Renal cortical epithelial cell (primary cell): Measurements from ENCODE around the gene PPP1R13B. TPM values are rescaled to one million over a fixed set of nuclear protein-coding genes. Genes with fewer than 3 reads are reported as not detected.
"Not testable (repeated sequence)": the region's sequence is repeated elsewhere in the genome, so short reads cannot be mapped to it uniquely, and the experiment has no call there.

Source experiments
- DNase-seq: peaks from one replicate; pipeline ENCODE4 v3.0.0-alpha.2; 2011; ENCODE audit warnings: low read depth
- total RNA-seq: library from RNA; depleted of rRNA; stranded (reverse); fragments of >200 nt; gene quantifications from 2 replicates; pipeline ENCODE4 v1.2.3, GENCODE V29; 2014

Gene PPP1R13B
- total RNA-seq, 1 donor from 2014 or later = 18.5 TPM

DNA sequence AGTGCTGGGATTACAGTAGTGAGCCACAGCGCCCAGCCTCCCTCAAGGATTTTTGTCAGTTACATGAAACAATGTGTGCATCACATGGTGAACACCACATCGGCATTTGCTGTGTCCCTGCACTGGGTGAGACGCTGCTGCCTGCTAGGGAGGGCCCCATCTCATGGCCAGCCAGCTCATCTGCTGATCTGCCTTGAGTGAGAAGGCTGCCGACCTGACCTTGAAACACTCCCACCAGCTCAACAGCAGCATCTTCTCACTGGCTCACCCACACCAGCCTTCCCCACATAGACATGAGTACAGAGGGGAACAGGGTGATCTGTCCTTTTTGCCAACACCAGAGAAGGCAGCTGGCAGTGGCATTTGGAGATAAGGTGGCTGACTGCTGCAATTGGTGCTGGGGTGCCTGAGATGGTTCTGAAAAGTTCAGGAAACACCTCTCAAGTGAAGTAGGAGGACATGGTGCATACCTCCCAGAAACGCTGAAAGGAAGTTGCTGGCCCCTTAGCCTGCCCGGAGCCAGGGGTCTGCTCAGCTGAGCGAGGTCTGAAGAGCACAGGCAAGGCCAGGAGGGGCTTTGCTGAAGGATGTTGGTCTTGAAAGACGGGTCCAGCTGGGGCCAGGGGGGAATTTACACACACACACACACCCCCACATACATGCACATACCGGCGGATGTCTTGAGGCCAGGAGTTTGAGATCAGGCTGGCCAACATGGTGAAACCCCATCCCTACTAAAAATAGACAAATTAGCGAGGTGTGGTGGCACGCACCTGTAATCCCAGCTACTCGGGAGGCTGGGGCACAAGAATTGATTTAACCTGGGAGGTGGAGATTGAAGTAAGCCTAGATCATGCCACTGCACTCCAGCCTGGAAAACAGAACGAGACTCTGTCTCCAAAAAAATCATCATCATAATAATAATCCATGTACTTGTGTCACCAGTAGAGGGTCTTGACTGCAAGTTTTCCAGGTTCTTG lies 14.3 kb upstream of the PPP1R13B start:
- no peak for DNase-seq

DNA sequence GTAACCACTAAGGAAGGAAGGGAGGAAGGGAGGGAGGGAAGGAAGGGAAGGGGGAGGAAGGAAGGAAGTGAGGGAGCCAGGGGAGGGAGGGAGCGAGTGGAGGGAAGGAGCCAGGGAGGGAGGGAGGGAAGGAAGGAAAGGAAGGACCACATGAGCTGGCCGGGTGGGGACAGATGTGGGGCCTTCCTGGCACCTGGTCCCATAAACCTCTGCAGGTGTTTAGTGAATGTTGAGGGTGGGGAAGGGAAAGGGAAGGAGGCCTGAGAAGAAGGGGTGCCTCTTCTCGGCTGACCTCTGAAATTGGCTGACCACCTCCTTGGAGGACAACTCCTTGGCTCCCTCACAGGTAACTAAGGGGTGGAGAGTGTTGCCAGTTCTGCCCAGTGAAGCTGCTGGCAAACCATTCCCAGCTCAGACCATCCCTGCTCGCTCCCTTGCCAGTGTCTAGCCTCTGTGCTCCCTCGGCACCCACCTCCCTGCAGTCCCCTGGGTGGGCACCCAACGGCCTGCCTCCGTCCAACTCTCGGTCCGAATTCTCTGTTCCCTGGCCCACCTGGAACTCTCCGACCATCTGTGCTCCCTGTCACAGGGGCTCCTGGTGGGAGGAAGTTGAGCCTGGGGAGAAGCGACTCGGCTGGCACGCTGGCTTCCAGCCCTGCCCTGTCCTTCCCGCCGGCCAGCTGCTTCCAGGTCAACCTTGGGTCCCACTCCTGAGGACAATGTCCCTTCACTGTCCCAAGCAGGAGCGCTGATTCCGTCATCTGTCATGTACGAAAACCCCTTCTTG lies 12.2 kb upstream of the PPP1R13B start:
- no peak for DNase-seq

DNA sequence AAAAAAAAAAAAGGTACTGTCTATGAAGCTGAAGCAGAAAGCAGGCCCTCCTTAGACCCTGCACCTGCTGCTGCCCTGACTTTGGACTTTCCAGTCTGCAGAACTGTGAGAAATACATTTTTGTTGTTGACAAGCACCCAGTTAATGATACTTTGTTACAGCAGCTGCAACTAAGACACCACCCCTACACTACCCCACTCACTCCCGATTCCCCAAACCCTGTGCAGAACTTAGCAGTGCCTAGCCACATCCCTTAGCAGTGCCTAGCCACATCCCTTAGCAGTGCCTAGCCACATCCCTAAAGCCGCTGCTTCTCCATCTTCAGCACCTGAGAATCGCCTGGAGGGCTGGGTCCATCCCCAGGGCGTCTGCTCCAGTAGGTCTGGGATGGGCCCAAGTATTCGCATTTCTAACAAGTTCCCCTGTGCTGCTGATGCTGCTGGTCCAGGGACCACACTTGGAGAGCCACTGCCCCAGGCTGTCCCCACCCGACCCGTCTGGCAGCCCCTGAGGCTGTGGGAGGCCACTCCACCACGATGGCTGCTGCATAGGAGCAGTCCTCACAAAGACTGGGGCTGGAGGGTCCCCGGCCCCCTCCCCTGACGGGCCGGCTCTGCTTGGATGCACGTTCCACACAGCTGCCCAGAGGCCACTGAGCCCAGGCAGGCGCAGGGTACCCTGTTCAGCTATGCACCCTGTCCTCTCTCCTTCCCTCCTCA lies 10.8 kb upstream of the PPP1R13B start:
- no peak for DNase-seq

DNA sequence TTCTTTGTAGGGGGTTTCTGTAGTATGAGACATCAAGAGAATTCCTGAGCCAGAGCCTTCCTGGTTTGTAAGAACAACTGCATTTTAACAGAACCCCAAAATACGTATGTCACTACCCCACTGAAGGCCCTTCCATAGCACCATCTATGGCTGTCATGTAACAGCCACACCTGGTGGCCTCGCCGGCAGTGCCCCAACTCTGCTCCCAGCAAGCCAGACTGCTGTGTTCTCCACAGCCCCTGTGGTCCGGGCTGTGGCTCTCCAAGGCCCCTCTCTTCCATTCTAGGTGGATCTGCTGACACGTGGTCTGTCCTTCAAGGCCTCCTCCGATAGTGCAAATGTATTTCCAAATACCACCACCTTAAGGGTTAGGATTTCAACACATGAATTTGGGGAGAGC lies 9.9 kb upstream of the PPP1R13B start:
- DNase-seq = no peak

DNA sequence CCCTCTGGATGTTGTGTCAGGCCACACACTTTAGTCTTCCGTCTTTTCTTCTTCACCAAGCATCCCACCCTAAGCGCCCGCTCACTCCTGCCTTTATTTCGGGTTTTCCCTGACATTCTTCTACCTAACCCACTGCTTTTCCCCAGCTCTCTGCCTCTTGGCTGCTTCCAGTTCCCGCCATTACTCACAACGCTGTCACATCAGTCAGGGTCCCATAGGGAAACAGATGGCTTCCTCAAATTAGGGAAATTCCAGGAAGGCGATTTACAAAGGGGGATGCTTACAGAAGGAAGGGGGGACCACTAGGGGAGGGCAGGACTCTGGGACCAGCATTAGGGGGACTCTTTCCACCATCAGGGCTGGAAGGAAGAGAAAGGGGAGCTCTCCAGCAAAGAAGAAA lies 9.2 kb upstream of the PPP1R13B start:
- no peak for DNase-seq

DNA sequence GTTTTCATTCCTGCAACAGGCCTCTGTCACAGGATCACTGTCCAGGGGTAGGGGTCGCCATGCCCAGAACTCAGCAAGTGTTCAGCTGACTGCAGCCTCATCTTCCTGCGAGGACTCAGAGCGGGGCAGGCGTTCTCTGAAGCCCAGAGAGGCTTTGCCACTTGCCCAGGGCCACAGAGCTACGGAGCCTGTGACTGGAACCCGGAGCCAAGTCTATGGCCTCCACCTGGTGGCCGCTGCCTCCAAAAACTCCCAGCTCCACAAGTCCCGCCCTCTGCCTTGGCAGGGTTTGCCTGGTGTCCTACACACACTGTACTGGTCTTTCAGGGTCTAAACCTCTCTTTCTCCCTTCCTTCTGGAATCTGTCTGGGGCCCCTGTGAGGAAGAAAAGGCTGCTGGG lies 8.7 kb upstream of the PPP1R13B start:
- DNase-seq = no peak

DNA sequence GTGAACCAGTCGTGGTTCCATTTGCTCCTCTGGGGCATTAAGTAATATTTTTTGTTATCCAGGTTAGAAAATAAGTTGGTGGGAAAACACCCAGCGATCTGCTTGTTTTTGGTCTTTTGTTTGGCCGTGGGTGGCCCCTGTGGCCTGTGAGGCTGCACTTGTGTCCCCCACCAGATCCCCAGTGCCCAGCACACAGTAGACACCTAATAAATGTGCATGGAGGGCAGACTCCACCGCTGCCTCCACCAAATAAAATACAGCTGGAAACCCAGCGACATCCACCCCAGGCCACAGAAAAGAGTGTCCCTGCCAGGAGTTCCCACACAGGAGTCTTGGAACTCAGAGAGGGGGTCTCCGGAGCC lies 8.3 kb upstream of the PPP1R13B start:
- DNase-seq = no peak

DNA sequence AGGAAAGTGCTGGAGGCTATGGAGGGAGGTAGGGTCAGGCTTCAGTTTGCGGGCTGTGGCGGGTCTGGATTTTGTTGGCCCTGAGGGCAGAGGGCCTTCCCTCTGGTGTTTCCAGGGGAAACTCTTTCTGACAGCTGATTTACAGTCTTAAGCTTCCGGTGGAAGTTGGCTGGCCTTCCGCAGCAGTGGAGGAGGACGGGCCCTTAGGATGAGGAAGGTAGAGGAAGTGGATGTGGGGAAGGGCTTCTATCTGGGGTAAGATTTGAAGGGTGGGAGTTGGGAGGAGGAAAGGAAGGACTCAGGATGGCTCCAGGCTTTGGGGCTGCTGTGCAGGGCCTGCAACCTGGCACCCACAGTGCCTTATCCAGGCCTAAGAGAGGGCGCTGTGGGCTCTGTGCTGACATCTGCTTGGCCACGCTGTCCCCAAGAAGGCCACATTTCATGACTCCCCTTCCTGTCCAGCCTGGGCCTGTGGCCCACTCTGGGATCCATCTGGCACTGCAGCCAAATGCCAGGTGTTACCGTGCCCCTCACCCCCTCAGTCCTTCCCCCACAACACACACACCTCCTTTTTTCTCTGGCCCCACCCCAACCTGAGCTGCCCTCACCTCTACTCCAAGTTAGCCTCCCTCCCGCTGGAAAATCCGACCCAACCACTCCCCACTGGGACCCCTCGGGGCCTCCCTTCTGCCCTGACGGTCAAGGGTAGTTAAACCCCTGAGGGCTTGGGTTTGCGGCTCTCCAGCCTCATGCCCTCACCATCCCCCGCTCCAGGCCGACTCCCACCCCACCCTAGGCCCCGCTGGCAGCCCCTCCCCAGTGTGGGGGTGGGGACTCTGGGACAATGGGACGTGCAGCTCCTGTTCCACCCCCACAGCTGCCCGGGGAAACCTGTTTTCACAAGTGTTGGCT lies 7.7 kb upstream of the PPP1R13B start:
- peak; percentile 66 for DNase-seq

DNA sequence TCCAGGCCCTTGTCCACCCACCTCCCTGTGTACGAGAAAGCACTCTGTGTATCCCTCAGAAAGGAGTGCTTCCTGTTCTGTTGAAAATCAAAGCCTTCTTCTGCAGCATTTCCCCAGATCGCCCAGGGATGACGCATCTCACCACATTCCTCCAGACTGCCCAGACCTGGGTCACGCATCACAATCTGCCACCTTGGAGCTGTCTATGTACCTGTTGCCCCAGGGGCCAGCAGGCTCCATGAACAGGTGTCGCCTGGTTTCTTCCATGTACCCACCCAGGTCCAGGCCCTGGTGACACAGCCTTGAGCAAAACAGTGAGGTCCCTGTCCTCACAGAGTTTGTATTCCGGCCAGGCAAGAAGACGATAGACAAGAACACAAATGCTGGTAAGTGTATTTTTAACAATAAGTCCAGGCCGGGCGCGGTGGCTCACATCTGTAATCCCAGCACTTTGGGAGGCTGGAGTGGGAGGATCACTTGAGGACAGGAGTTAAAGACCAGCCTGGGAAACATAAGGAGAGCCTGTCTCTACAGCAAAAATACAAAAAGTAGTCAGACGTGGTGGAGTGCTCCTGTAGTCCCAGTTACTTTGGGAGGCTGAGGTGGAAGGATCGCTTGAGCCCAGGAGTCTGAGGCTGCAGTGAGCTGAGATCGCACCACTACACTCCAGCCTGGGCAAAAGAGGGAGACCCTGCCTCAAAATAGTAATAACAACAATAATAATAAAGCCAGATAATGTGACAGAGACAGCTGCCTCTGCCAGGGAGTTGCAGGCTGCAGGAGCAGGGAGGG lies 6.8 kb upstream of the PPP1R13B start:
- peak; percentile 42 for DNase-seq

DNA sequence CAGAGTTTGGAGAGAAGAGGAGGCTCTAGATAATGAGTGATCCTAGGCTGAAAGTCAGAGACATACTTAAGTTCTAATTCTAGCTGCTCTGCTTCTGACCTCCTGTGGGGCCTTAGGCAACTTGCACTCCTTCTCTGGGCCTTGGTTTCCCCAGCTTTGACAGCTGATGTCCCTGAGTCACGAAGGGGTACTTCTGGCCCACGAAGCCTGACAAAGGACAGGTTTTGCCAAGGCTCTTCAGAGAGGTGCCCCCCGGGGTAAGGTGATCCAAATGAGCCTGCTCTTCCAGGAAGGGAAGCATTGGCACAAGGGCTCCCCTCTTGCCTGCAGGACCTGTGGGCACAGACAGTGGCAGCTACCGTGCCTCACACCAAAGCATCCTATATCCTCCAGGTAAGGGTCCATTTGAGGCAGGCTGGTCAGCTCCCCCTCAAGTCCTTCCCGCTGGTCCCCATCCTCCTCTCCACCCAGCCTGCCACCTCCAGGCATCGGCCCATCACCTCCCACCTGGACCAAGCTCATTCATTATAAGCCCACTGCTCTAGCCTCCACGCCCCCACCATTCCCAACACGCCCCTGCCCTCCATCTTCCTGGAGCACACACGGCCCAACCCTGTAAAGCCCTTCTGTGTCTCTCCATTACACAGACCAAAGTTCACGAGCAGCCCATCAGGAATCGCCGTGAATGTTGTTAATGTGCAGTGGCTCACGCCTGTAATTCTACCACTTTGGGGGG lies 1.9 kb upstream of the PPP1R13B start:
- no peak for DNase-seq

DNA sequence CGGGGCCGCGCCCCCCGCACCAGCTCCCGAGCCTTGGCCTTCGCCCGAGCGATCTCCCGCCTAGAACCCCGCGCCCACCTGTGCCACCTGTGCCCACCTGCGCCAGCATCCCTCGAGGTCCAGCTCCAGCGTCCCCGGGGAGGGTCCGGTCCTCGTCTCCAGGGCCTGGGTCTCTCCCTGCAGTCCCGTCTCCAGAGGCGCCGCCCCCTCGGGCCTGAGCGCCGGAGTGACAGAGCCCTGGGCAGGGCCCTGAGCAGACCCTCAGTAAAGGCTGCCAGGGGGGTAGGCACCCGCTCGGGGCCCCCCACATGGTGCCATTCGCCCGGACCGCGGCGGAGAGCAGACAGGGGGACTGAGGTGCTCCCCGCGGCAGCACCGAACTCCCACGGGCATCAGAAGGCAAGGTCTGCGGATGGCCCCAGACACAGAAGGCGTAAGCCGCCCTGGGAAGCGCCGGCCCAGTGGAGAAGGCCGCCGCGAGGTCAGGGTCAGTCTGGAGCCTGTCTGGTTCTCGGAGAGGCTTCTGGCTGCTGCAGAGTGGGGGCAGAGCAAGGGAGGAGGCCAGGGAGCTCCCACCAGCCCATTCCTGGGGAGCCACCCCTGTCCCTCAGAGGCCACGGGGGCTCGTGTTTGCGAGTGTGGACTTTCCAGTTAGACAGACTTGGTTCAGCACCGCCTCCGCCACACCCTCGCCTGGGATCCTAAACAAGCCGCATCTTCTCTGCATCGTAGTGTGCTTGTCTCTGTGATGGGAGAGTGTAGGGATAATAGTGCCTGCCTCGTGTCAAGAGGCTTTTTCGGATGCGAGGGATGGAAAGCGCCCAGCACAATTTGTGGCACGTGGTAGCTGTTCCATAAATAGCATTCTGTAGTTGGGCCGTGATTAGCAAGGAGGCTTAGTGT lies 1.1 kb upstream of the PPP1R13B start:
- no peak for DNase-seq

DNA sequence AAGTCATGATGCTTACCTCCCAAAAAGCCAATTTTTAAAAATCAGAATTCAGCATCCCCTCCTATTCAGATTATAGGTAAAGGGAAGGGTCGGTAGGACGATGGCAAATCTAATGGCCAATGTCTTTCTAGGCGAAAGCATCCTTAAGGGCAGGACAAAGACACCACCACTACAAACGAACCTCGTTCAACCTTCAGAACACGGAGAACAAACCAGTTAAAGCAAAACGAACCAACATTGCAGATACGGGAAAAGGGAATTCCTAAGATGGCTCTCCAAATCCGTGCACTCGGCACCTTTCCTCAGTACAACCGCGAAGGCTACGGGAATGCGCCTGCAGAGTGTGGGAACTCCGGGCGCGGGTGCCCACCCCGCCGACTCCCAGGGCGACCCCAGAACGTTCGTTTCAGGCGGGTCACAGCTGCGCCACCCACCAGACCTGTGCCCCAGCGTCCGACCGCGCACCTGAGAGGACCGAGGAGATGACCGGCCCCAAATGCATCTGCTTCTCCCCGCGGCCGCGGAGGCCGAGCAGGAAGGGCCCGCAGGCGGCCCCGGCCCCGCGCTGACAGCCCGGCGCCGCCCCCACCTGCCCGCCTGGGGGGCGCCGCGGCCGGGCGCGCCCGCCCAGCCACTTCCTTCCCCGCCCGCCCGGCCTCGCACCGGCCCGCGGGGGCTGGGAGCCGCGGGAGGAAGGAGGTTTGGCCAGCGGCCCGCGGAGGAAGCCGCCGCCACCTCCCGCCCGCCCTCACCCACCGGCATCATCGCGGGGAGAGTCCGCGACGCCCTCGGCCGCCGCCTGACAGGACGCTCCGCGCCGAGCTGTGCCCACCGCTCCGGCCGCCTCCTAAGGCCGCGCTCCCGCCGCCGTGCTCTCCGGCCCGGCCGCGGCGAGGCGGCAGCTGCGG lies 578 bp downstream of the PPP1R13B start:
- peak; percentile 29 for DNase-seq

DNA sequence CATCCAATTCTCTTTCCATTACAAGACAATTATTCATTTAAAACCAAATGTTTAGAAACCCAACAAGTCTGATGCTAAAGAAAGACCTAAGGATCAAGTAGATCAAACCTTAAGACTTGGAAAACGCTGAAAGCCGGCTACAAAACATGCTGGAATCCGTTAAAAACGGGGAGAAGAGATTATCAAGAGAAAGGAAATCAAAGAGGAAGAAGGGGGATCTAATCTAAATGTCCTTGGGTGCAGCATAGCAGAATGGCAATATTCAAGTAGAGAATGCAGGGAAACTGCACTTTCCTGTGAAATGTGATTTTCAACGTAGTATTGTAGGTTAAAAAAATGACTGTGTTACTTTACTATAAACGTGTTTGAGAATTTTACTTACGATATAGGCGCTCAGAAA lies 1.3 kb downstream of the PPP1R13B start:
- DNase-seq = no peak

DNA sequence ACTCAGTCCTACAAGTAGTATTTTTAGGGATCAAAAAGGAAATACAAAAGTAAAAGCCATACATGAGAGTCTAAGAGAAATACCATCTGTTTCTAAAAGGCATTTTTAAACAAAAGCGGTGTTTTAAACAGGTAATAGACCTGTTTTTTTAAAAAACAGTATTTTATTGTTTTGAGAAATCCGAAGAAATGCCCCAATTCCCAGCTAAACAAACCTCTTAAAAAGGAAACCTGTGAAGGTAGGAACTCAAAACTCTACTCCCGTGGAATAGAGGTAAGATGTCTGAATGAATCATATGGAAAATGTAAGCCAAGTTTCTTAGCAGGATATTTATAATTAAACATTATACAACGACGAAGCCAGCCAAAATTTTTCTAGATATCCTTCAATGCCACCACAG lies 2.0 kb downstream of the PPP1R13B start:
- no peak for DNase-seq

DNA sequence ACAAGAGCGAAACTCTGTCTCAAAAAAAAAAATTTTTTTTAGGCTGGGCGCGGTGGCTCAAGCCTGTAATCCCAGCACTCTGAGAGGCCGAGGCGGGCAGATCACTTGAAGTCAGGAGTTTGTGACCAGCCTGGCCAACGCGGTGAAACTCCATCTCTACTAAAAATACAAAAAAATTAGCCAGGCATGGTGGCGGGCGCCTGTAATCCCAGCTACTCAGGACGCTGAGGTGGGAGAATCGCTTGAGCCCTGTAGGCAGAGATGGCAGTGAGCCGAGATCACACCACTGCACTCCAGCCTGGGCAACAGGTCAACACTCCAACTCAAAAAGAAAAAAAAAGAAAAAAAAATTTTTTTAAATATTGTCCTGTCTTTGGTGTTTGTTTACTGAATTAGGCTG lies 6.1 kb downstream of the PPP1R13B start:
- DNase-seq = not testable (repeated sequence)

DNA sequence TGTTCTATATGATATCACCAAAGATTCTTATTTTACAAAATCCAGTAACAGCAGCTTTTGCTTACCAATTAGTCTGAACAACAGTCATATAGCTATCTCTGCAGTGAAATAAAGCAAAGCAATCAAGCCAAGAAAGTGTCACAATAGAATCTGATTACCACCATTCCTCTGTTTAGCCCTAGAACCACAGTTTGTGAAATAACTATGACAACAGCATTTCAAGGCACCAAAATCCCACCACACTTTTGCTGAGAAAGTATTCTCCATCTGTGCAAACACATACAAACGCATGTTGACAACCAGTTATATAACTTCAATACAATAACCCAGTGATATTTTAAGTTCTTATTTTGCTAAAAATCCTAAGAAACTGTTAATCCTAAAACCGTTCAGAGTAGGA lies 7.4 kb downstream of the PPP1R13B start:
- DNase-seq = peak; percentile 38

DNA sequence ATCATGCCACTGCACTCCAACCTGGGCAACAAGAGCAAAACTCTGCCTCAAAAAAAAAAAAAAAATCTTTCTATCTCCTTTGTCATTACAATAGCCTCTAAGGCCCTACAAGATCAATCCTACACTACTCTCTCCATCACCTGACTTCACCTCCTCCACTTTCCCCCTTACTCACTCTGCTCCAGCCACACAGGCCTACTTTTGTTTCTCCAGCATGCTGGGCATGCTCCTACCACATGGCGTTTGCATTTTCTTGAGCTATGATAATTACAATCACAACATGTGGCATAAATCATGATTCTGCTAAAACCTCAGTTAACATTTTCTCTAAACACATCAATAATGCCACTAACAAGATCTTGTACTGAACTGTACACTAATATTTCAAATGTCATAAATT lies 7.8 kb downstream of the PPP1R13B start:
- no peak for DNase-seq

DNA sequence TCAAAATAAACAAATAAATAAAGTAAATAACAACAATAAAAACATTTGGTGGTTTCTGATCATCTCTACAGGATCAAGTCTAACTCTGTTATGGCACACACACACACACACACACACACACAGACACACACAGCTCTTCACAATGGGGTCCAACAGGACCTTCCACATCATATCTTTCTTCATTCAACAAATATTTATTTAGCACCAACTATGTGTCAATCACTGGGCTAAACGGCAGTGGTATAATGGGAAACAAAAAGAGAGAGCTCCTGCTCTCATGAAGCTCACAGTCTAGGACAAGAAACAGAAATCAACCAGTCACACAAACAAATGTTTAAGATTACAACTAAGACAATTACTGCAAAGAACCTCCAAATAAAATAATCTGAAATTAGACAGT lies 9.3 kb downstream of the PPP1R13B start:
- DNase-seq = no peak
